Osteoblast (primary cell): ENCODE results near the gene MAD1L1. TPM values are rescaled to one million over a fixed set of nuclear protein-coding genes. Genes with fewer than 3 reads are reported as not detected.

Experiments
- DNase-seq: peaks from one replicate; pipeline ENCODE4 v3.0.0; 2011; ENCODE audit warnings: low spot score, mixed read lengths; ENCODE audit not compliant: insufficient read length; ENCODE audit errors: missing footprints
- H2AFZ ChIP-seq: 2 replicates; pipeline ENCODE4 v1.6.0; 2011; ENCODE audit warnings: mild to moderate bottlenecking, low read length
- H3K27ac ChIP-seq: 2 replicates; pipeline ENCODE4 v1.5.1; 2011; ENCODE audit warnings: mild to moderate bottlenecking, low read depth, low read length, moderate library complexity
- H3K27me3 ChIP-seq: 2 replicates; pipeline ENCODE4 v1.6.0; 2012; ENCODE audit warnings: mild to moderate bottlenecking, control low read depth, inconsistent platforms, low read length, moderate library complexity; ENCODE audit not compliant: insufficient read depth
- H3K36me3 ChIP-seq: 2 replicates; pipeline ENCODE4 v1.5.1; 2011; ENCODE audit warnings: mild to moderate bottlenecking, low read length, control low read depth, moderate library complexity; ENCODE audit not compliant: insufficient read depth
- H3K4me1 ChIP-seq: 2 replicates; pipeline ENCODE4 v1.5.1; 2011; ENCODE audit warnings: mild to moderate bottlenecking, low read length, control low read depth, moderate library complexity; ENCODE audit not compliant: insufficient read depth
- H3K4me2 ChIP-seq: 2 replicates; pipeline ENCODE4 v1.6.0; 2011; ENCODE audit warnings: mild to moderate bottlenecking, low read length; ENCODE audit not compliant: insufficient read depth
- H3K4me3 ChIP-seq: fragments of 200-600 bp; sonication (generic); 3 replicates; pipeline ENCODE4 v1.5.1; 2012; ENCODE audit warnings: mild to moderate bottlenecking, low read length, inconsistent platforms; ENCODE audit not compliant: insufficient read depth
- H3K79me2 ChIP-seq: 2 replicates; pipeline ENCODE4 v1.6.0; 2012; ENCODE audit warnings: mild to moderate bottlenecking, low read length, control low read depth, inconsistent platforms; ENCODE audit not compliant: insufficient read depth
- H3K9me3 ChIP-seq: 2 replicates; pipeline ENCODE4 v1.5.1; 2011; ENCODE audit warnings: low read depth, low read length, control low read depth
- H4K20me1 ChIP-seq: 2 replicates; pipeline ENCODE4 v1.6.0; 2012; ENCODE audit warnings: mild to moderate bottlenecking, low read length, control low read depth; ENCODE audit not compliant: insufficient read depth
- CTCF ChIP-seq: IDR thresholded peaks from 2 replicates; pipeline ENCODE4 v1.5.1; 2011; ENCODE audit warnings: mild to moderate bottlenecking, low read depth, low read length, moderate library complexity; ENCODE audit errors: extremely low read depth
- total RNA-seq: library from RNA; depleted of rRNA; stranded (reverse); fragments of >200 nt; gene quantifications from 2 replicates; pipeline ENCODE4 v1.2.3, GENCODE V29; 2012

MAD1L1 gene
- total RNA-seq, 1 donor: 66.2 TPM

GRCh38 chr7:2138146-2138765 is 94.5 kb downstream of the MAD1L1 start:
- no peak for TF ChIP-seq CTCF
- no peaks in the 10 kb centered on the region for H3K27me3 ChIP-seq
- H3K4me3 ChIP-seq: no peak overlapping the region

GRCh38 chr7:2134740-2135139 is 98.0 kb downstream of the MAD1L1 start:
- Histone ChIP-seq H4K20me1 (no peaks in the 10 kb centered on the region), H2AFZ (no peak overlapping the region), H3K4me2 (no peak overlapping the region), H3K36me3 (peaks cover 11% of the 10 kb centered on the region), H3K27ac (no peak overlapping the region), H3K4me3 (no peak overlapping the region), H3K27me3 (no peaks in the 10 kb centered on the region), H3K4me1 (no peaks in the 10 kb centered on the region), H3K9me3 (no peaks in the 10 kb centered on the region), H3K79me2 (no peaks in the 10 kb centered on the region)
- no peak for TF ChIP-seq CTCF
- no peak for DNase-seq

More at GRCh38 chr7:2138146-2138765, 94.5 kb downstream of the MAD1L1 start:
- peaks cover 7% of the 10 kb centered on the region for H4K20me1 ChIP-seq
- H3K36me3 ChIP-seq: peaks cover 9% of the 10 kb centered on the region
- no peaks in the 10 kb centered on the region for H3K79me2 ChIP-seq
- H3K4me2 ChIP-seq: no peak overlapping the region
- H3K9me3 ChIP-seq: no peaks in the 10 kb centered on the region
- DNase-seq: no peak
- H3K4me1 ChIP-seq: no peaks in the 10 kb centered on the region
- no peak overlapping the region for H2AFZ ChIP-seq
- H3K27ac ChIP-seq: no peak overlapping the region

- H3K79me2 ChIP-seq: no peaks in the 10 kb centered on the region
- no peak overlapping the region for H3K27ac ChIP-seq
- no peaks in the 10 kb centered on the region for H3K4me1 ChIP-seq
- no peaks in the 10 kb centered on the region for H3K9me3 ChIP-seq
- TF ChIP-seq CTCF: no peak
- no peaks in the 10 kb centered on the region for H3K27me3 ChIP-seq
- DNase-seq: no peak
- no peak overlapping the region for H3K4me3 ChIP-seq
- H4K20me1 ChIP-seq: no peaks in the 10 kb centered on the region
- H3K4me2 ChIP-seq: no peak overlapping the region
- no peak overlapping the region for H2AFZ ChIP-seq
- H3K36me3 ChIP-seq: peaks cover 7% of the 10 kb centered on the region
Measured at GRCh38 chr7:2132243-2132642, 100.5 kb downstream of the MAD1L1 start.

- Histone ChIP-seq H3K4me3 (no peak overlapping the region), H3K79me2 (no peaks in the 10 kb centered on the region), H2AFZ (no peak overlapping the region), H3K4me2 (no peak overlapping the region), H4K20me1 (no peaks in the 10 kb centered on the region), H3K4me1 (no peaks in the 10 kb centered on the region), H3K27ac (no peak overlapping the region), H3K36me3 (peaks cover 7% of the 10 kb centered on the region), H3K9me3 (no peaks in the 10 kb centered on the region), H3K27me3 (no peaks in the 10 kb centered on the region)
- no peak for TF ChIP-seq CTCF
- no peak for DNase-seq
Measured at GRCh38 chr7:2131800-2132199, 100.9 kb downstream of the MAD1L1 start.
